Activated CD8-positive, alpha-beta T cell treated with anti-CD3 and anti-CD28 coated beads for 36 hours (primary cell): ENCODE results near the gene FARP2. TPM values are rescaled to one million over a fixed set of nuclear protein-coding genes. Genes with fewer than 3 reads are reported as not detected.

Experiments
- ATAC-seq: fragments of 200-7000 bp; cut with Tn5 transposase; one replicate; pipeline ENCODE4 v1.10.0; 2021; ENCODE audit warnings: mild to moderate bottlenecking, moderate library complexity
- CTCF ChIA-PET: fragments of 350-600 bp; sonication (Branson Sonifier 250); formaldehyde crosslinking; loops from one replicate; lab custom pipeline; 2021; ENCODE audit warnings: antibody characterized with exemption; lab: Charles Lee
- POLR2A ChIA-PET: fragments of 350-600 bp; sonication (Branson Sonifier 250); formaldehyde crosslinking; loops from one replicate; lab custom pipeline; 2021; ENCODE audit warnings: antibody characterized with exemption; lab: Charles Lee
- DNase-seq: peaks from one replicate; pipeline ENCODE4 v3.0.0-alpha.2; 2020
- H3K27ac Mint-ChIP-seq: one replicate; pipeline ENCODE4 v1.8.0; 2021; ENCODE audit warnings: mild to moderate bottlenecking, mixed read lengths
- H3K27me3 Mint-ChIP-seq: one replicate; pipeline ENCODE4 v1.8.0; 2021; ENCODE audit warnings: mixed read lengths
- H3K36me3 Mint-ChIP-seq: one replicate; pipeline ENCODE4 v1.8.0; 2021; ENCODE audit warnings: low read depth, mixed read lengths
- H3K4me1 Mint-ChIP-seq: one replicate; pipeline ENCODE4 v1.8.0; 2021; ENCODE audit warnings: low read depth, mixed read lengths
- H3K4me3 Mint-ChIP-seq: one replicate; pipeline ENCODE4 v1.8.0; 2021; ENCODE audit warnings: mild to moderate bottlenecking, moderate library complexity, mixed read lengths
- H3K9me3 Mint-ChIP-seq: one replicate; pipeline ENCODE4 v1.8.0; 2021; ENCODE audit warnings: mixed read lengths
- CTCF ChIP-seq: fragments of 200-600 bp; IDR thresholded peaks from one replicate; pipeline ENCODE4 v1.8.0; 2022; ENCODE audit warnings: antibody characterized with exemption, mild to moderate bottlenecking
- intact Hi-C: fragments of 100-400 bp; cut with micrococcal nuclease; formaldehyde crosslinking; loops from one replicate; pipeline ENCODE4 v1.10.0; 2022
- total RNA-seq, 2 experiments: library from RNA; stranded (reverse); gene quantifications; one replicate each; pipeline ENCODE4 v1.2.3, GENCODE V29; 2021

The FARP2 gene
- total RNA-seq, 2 experiments from 2014 or later: 31.9 to 32.8 TPM

GRCh38 chr2:241500431-241500975, 144.4 kb downstream of the FARP2 start:
- Mint-ChIP-seq H3K27ac (no peak overlapping the region), H3K4me1 (peaks cover 2% of the 10 kb centered on the region), H3K4me3 (no peak overlapping the region), H3K36me3 (no peaks in the 10 kb centered on the region), H3K27me3 (no peaks in the 10 kb centered on the region), H3K9me3 (no peaks in the 10 kb centered on the region)
- POLR2A ChIA-PET: no interaction called here
- ATAC-seq (no peak), DNase-seq (no peak)
- CTCF ChIA-PET: no interaction called here
- TF ChIP-seq CTCF: no peak
- intact Hi-C loops: no loop called here

- H3K27me3 Mint-ChIP-seq: no peaks in the 10 kb centered on the region
- peaks cover 5% of the 10 kb centered on the region for H3K4me1 Mint-ChIP-seq
- no peak overlapping the region for H3K27ac Mint-ChIP-seq
- ATAC-seq (no peak), DNase-seq (no peak)
- ChIA-PET POLR2A (no interaction called here), CTCF (no interaction called here)
- H3K4me3 Mint-ChIP-seq: no peak overlapping the region
- intact Hi-C loops: no loop called here
- TF ChIP-seq CTCF: no peak
- H3K36me3 Mint-ChIP-seq: no peaks in the 10 kb centered on the region
- no peaks in the 10 kb centered on the region for H3K9me3 Mint-ChIP-seq
Measured at GRCh38 chr2:241501099-241501541, 145.0 kb downstream of the FARP2 start.

GRCh38 chr2:241501551-241501950, 145.5 kb downstream of the FARP2 start:
- H3K27me3 Mint-ChIP-seq: no peaks in the 10 kb centered on the region
- DNase-seq: no peak
- CTCF ChIA-PET: no interaction called here
- no peak for ATAC-seq
- H3K4me1 Mint-ChIP-seq: peaks cover 7% of the 10 kb centered on the region
- H3K36me3 Mint-ChIP-seq: no peaks in the 10 kb centered on the region
- no peak overlapping the region for H3K4me3 Mint-ChIP-seq
- H3K9me3 Mint-ChIP-seq: no peaks in the 10 kb centered on the region
- intact Hi-C loops: no loop called here
- POLR2A ChIA-PET: no interaction called here
- H3K27ac Mint-ChIP-seq: no peak overlapping the region
- no peak for TF ChIP-seq CTCF

DNA sequence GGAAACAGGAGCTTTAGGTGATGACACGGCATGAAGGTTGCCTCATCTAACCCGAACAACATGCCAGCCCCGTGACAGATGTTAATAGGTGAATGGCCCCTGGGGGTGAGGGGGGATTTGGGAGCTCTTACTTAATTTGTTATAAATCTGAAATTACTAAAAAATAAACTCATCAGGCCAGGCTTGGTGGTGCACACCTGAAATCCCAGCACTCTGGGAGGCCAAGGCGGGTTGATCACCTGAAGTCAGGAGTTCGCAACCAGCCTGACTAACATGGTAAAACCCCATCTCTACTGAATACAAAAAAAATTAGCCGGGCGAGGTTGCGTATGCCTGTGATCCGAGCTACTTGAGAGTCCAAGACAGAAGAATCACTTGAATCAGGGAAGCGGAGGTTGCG, 146.2 kb downstream of the FARP2 start:
- no peak overlapping the region for H3K4me3 Mint-ChIP-seq
- peaks cover 13% of the 10 kb centered on the region for H3K4me1 Mint-ChIP-seq
- H3K27ac Mint-ChIP-seq: no peak overlapping the region
- ChIA-PET CTCF (interaction anchor here (0.9 kb wide), 1 partner anchor 18 kb away, joined by 3 read pairs; no protein-coding TSS in a partner anchor), POLR2A (no interaction called here)
- H3K9me3 Mint-ChIP-seq: no peaks in the 10 kb centered on the region
- ATAC-seq (no peak), DNase-seq (no peak)
- H3K36me3 Mint-ChIP-seq: peaks cover 4% of the 10 kb centered on the region
- no peak for TF ChIP-seq CTCF
- intact Hi-C loops: no loop called here
- no peaks in the 10 kb centered on the region for H3K27me3 Mint-ChIP-seq

DNA sequence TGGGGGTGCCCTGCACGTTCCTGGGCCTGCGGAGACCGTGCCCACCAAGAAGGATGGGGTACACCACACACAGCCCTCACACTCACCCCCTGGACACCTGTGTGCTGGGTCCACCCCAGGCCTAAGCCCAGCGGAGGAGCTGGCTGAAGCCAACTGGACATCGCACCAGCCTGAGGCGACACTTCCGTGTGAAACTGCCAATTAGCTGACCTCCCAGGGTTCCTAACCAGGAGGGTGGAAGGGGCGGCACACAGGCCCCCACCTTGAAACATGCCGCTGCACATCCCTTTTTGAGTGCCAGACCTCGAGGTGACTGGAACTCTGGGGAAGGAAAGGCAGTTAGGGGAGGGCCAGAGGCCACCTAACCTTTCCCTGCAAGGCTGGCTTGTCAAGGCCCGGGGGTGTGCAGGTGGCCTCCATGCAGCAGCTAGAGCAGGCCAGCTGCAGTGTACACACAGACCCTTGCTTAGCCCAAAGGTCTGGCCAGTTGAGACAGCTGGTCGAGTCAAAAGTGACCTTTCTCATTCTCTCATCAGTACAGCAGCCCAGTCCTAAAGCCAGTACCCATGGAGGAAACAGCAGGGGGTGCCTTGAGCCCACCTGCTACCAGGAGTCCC, 147.8 kb downstream of the FARP2 start:
- TF ChIP-seq CTCF: no peak
- ChIA-PET CTCF (no interaction called here), POLR2A (no interaction called here)
- peaks cover 13% of the 10 kb centered on the region for H3K4me1 Mint-ChIP-seq
- ATAC-seq (no peak), DNase-seq (no peak)
- no peak overlapping the region for H3K27ac Mint-ChIP-seq
- peaks cover 4% of the 10 kb centered on the region for H3K36me3 Mint-ChIP-seq
- H3K27me3 Mint-ChIP-seq: no peaks in the 10 kb centered on the region
- intact Hi-C loops: no loop called here
- H3K9me3 Mint-ChIP-seq: no peaks in the 10 kb centered on the region
- H3K4me3 Mint-ChIP-seq: no peak overlapping the region
